BLaER1 (cell line): ENCODE results near the gene TPCN2.

Source experiments
- H3K27ac ChIP-seq: shearing (Covaris generic); formaldehyde crosslinking; 2 replicates; pipeline ENCODE4 v1.8.1; 2022
- H3K27me3 ChIP-seq: shearing (Covaris generic); formaldehyde crosslinking; 2 replicates; pipeline ENCODE4 v1.8.1; 2022
- H3K36me3 ChIP-seq: shearing (Covaris generic); formaldehyde crosslinking; 2 replicates; pipeline ENCODE4 v1.8.1; 2022
- H3K4me1 ChIP-seq: shearing (Covaris generic); formaldehyde crosslinking; 2 replicates; pipeline ENCODE4 v1.8.1; 2022
- H3K4me2 ChIP-seq: shearing (Covaris generic); formaldehyde crosslinking; 2 replicates; pipeline ENCODE4 v1.8.1; 2022
- H3K4me3 ChIP-seq: shearing (Covaris generic); formaldehyde crosslinking; 2 replicates; pipeline ENCODE4 v1.8.1; 2022
- H3K9ac ChIP-seq: shearing (Covaris generic); formaldehyde crosslinking; 2 replicates; pipeline ENCODE4 v1.8.1; 2022
- H3K9me3 ChIP-seq: shearing (Covaris generic); formaldehyde crosslinking; 2 replicates; pipeline ENCODE4 v1.8.1; 2022
- H4K20me1 ChIP-seq: shearing (Covaris generic); formaldehyde crosslinking; 2 replicates; pipeline ENCODE4 v1.8.1; 2022
- Cebpa-rat ChIP-seq: shearing (Covaris generic); IDR thresholded peaks from 2 replicates; pipeline ENCODE4 v1.8.1; 2022

TPCN2 gene

GRCh38 chr11:69055598-69056516 is 7.1 kb downstream of the TPCN2 start:
- no peak overlapping the region for H3K9ac ChIP-seq
- H3K4me2 ChIP-seq, result peak overlapping the region; percentile 98

GRCh38 chr11:69057236-69057635 is 8.5 kb downstream of the TPCN2 start:
- H3K27me3 ChIP-seq, result no peaks in the 10 kb centered on the region
- H4K20me1 ChIP-seq, result peaks cover 100% of the 10 kb centered on the region
- peak overlapping the region; percentile 98 for H3K4me2 ChIP-seq

More at GRCh38 chr11:69055598-69056516, 7.1 kb downstream of the TPCN2 start:
- Histone ChIP-seq H3K27ac (peak overlapping the region; percentile 44; the same call in 1 of the 2 replicates), H4K20me1 (peaks cover 100% of the 10 kb centered on the region), H3K9me3 (no peaks in the 10 kb centered on the region), H3K4me3 (peak overlapping the region; percentile 41; the same call in 1 of the 2 replicates), H3K36me3 (peaks cover 40% of the 10 kb centered on the region), H3K4me1 (peaks cover 98% of the 10 kb centered on the region), H3K27me3 (no peaks in the 10 kb centered on the region)
- no peak for TF ChIP-seq Cebpa-rat

GRCh38 chr11:69057801-69058200 is 9.1 kb downstream of the TPCN2 start:
- Histone ChIP-seq H3K27ac (0 out of 2 replicates have a peak overlapping the region, but pooled peaks have one; percentile 0), H3K36me3 (peaks cover 58% of the 10 kb centered on the region), H4K20me1 (peaks cover 100% of the 10 kb centered on the region), H3K4me1 (peaks cover 85% of the 10 kb centered on the region), H3K9me3 (no peaks in the 10 kb centered on the region), H3K4me2 (peak overlapping the region; percentile 98), H3K9ac (no peak overlapping the region), H3K27me3 (no peaks in the 10 kb centered on the region), H3K4me3 (no peak overlapping the region)
- TF ChIP-seq Cebpa-rat, result no peak

More at GRCh38 chr11:69057236-69057635, 8.5 kb downstream of the TPCN2 start:
- Histone ChIP-seq H3K9ac (no peak overlapping the region), H3K36me3 (peaks cover 53% of the 10 kb centered on the region), H3K9me3 (no peaks in the 10 kb centered on the region), H3K27ac (no peak overlapping the region), H3K4me1 (peaks cover 90% of the 10 kb centered on the region), H3K4me3 (no peak overlapping the region)
- no peak for TF ChIP-seq Cebpa-rat

GRCh38 chr11:69058511-69059270 is 10.0 kb downstream of the TPCN2 start:
- Histone ChIP-seq H3K36me3 (peaks cover 67% of the 10 kb centered on the region), H4K20me1 (peaks cover 100% of the 10 kb centered on the region), H3K9me3 (no peaks in the 10 kb centered on the region), H3K27me3 (no peaks in the 10 kb centered on the region), H3K27ac (0 out of 2 replicates have a peak overlapping the region, but pooled peaks have one; percentile 0), H3K4me1 (peaks cover 76% of the 10 kb centered on the region), H3K9ac (no peak overlapping the region), H3K4me3 (no peak overlapping the region), H3K4me2 (peak overlapping the region; percentile 98)
- no peak for TF ChIP-seq Cebpa-rat

DNA sequence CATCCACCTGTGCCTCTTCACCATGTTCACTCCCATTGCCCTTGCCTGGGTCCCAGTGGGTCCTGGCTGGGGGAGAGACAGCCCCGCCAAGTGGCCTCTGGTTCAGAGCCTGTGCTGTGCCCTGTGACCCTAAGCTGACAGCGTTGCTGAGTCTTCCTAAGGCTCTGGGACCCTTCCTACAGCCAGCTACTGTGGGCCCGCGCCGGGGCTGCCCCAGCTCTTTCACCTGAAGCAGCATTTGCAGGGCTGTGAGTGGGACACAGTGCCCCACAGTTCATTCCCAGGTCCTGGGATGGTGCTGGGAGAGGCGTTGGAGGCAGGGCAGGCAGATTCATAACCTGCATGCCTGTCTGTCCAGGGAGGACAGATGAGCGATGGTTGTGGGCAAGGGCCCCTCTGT is 10.7 kb downstream of the TPCN2 start:
- TF ChIP-seq Cebpa-rat, result no peak
- H3K36me3 ChIP-seq, result peaks cover 67% of the 10 kb centered on the region
- H4K20me1 ChIP-seq, result peaks cover 98% of the 10 kb centered on the region

DNA sequence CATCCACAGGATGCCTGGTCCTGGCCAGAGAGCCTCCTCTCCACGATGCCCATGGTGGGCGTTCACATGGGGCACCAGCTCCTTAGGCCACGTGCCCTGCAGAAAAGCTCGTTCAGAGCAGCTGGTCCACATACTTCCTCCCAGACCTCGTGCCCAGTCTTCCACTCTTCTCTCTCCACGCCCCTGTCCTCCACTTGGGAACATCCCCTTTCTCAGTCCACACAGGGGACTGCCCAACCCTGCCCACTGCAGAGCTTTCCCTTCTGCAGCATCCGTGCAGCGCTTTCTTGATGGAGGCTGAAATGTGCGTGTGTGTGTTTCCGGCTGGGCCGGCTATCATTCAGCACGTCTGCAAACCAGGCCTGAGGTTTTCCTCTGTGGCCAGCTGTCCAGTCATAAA is 11.3 kb downstream of the TPCN2 start:
- H3K27ac ChIP-seq, result no peak overlapping the region
- peaks cover 98% of the 10 kb centered on the region for H4K20me1 ChIP-seq
- TF ChIP-seq Cebpa-rat, result no peak
- no peaks in the 10 kb centered on the region for H3K27me3 ChIP-seq
- H3K4me3 ChIP-seq, result no peak overlapping the region
- H3K9me3 ChIP-seq, result no peaks in the 10 kb centered on the region
- H3K9ac ChIP-seq, result no peak overlapping the region
- H3K36me3 ChIP-seq, result peaks cover 67% of the 10 kb centered on the region
- H3K4me2 ChIP-seq, result no peak overlapping the region
- peaks cover 63% of the 10 kb centered on the region for H3K4me1 ChIP-seq

More for the DNA sequence above, 10.7 kb downstream of the TPCN2 start:
- no peak overlapping the region for H3K4me2 ChIP-seq
- H3K4me1 ChIP-seq, result peaks cover 69% of the 10 kb centered on the region
- H3K9me3 ChIP-seq, result no peaks in the 10 kb centered on the region
- no peaks in the 10 kb centered on the region for H3K27me3 ChIP-seq
- no peak overlapping the region for H3K9ac ChIP-seq
- no peak overlapping the region for H3K27ac ChIP-seq
- H3K4me3 ChIP-seq, result no peak overlapping the region

- H3K4me3 ChIP-seq, result no peak overlapping the region
- peaks cover 53% of the 10 kb centered on the region for H3K4me1 ChIP-seq
- H3K9ac ChIP-seq, result no peak overlapping the region
- TF ChIP-seq Cebpa-rat, result no peak
- peaks cover 73% of the 10 kb centered on the region for H3K36me3 ChIP-seq
- H3K27me3 ChIP-seq, result no peaks in the 10 kb centered on the region
- no peaks in the 10 kb centered on the region for H3K9me3 ChIP-seq
- peaks cover 98% of the 10 kb centered on the region for H4K20me1 ChIP-seq
- H3K4me2 ChIP-seq, result no peak overlapping the region
- no peak overlapping the region for H3K27ac ChIP-seq
These were observed 12.3 kb downstream of the TPCN2 start for GRCh38 chr11:69060806-69061712.

DNA sequence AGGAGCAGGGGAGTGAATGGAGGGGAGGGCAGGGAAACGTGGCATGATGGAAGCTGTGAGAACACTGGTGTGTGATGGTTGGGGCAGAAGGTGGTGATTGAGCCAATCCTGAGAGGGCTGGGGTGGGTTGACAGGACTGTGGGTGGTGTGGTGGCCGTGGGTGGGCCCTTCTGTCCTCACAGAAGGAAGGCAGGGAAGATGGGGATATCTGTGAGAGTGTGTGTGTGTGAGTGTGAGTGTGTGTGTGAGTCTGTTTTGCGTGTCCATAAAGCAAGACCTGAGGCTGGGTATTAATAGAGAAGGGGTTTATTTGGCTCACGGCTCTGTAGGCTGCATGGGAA is 13.0 kb downstream of the TPCN2 start:
- Histone ChIP-seq H3K4me3 (no peak overlapping the region), H3K9ac (no peak overlapping the region), H4K20me1 (peaks cover 98% of the 10 kb centered on the region), H3K9me3 (no peaks in the 10 kb centered on the region), H3K27ac (no peak overlapping the region), H3K36me3 (peaks cover 78% of the 10 kb centered on the region), H3K4me2 (no peak overlapping the region), H3K4me1 (peaks cover 53% of the 10 kb centered on the region), H3K27me3 (no peaks in the 10 kb centered on the region)
- TF ChIP-seq Cebpa-rat, result no peak
